ENCODE measurements around the gene KIF3C. TPM values are rescaled to one million over a fixed set of nuclear protein-coding genes. Genes with fewer than 3 reads are reported as not detected.

Gene KIF3C
- total and polyA plus RNA-seq, 2 of the 8 experiments (the other 6 are each of a cell fraction or from before 2014, with no cell fraction given): 13.4 to 58.1 TPM

DNA sequence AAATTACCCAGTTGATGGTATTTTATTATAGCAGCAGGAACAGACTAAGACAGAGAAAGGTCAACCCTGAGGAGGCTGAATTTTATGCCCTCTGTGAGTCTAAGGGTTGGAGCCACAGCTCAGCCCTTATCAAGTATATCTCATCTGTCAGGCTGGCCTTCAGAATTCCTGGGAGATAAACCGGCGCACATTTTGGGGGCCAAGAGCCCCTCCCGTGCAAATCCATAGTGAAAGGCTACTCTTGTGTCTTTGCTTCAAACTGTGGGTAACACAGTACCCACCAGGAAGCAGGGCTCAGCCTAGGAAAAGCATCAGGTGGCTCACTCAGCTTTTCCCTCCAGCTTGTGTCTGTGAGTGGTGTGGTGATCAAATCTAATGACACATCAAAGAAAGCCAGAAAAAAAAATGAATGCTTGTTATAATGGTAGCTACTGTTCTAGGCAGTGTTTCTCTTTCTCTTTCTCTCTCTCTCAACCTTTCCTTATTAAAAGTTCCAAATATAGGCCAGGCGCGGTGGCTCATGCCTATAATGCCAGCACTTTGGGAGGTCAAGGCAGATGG, 79.0 kb downstream of the KIF3C start:
- H2AFZ ChIP-seq (ENCODE audit: low read length): no peak overlapping the region
- no peak overlapping the region for H4K91ac ChIP-seq (replicated peaks; ENCODE audit: insufficient read length, low read length)
- no peak overlapping the region for H3K4me3 ChIP-seq (ENCODE audit: extremely low read depth in 1 of 4, insufficient read depth in 2 of 4, low read depth in 3 of 4, low read length in 4 of 4)
- no peak overlapping the region for H2BK120ac ChIP-seq (replicated peaks; ENCODE audit: low read depth, low read length)
- no peak overlapping the region for H2BK20ac ChIP-seq (ENCODE audit: low read length)
- H3K18ac ChIP-seq (ENCODE audit: extremely low read depth, low read length): no peak overlapping the region
- H3K9ac ChIP-seq (replicated peaks in 1 of 4; ENCODE audit: extremely low read depth in 1 of 4, low read depth in 3 of 4, low read length in 3 of 4): no peak overlapping the region
- no peak overlapping the region for H2AK5ac ChIP-seq (ENCODE audit: low read depth, low read length)
- no peaks in the 10 kb centered on the region for H3K23me2 ChIP-seq (ENCODE audit: low read depth, low read length)
- H4K8ac ChIP-seq (ENCODE audit: extremely low read depth, insufficient read depth, low read length): no peak overlapping the region
- no peak overlapping the region for H3K4me2 ChIP-seq (ENCODE audit: insufficient read depth in 1 of 2, low read depth in 2 of 2, low read length in 2 of 2)
- ChIA-PET CTCF (ENCODE audit: partially characterized antibody) (interaction anchor here (0.6 to 1.2 kb wide), 4 partner anchors 25 to 240 kb away, joined by 3 read pairs; no protein-coding TSS in a partner anchor), POLR2A (ENCODE audit: partially characterized antibody) (no interaction called here)
- H3K4me1 ChIP-seq (replicated peaks in 1 of 4; ENCODE audit: control insufficient read depth in 3 of 4, insufficient read depth in 4 of 4, low read length in 3 of 4): no peaks in the 10 kb centered on the region
- no peak overlapping the region for H2BK15ac ChIP-seq (ENCODE audit: low read length)
- FAIRE-seq (no peak), DNase-seq (ENCODE audit: low read depth in 1 of 2, low spot score in 2 of 2) (no peak)
- no peak overlapping the region for H3K4ac ChIP-seq (replicated peaks; ENCODE audit: insufficient read length, low read depth, low read length)
- H3K23ac ChIP-seq (ENCODE audit: insufficient read length): no peak overlapping the region
- no peak overlapping the region for H3K27ac ChIP-seq (ENCODE audit: low read depth, low read length)
- no peak overlapping the region for H3K56ac ChIP-seq (replicated peaks; ENCODE audit: insufficient read length, low read depth, low read length)
- H3K36me3 ChIP-seq (ENCODE audit: control insufficient read depth in 2 of 4, insufficient read depth in 4 of 4, low read length in 3 of 4): no peaks in the 10 kb centered on the region
- 96% methylated on average over 5 of the region's 5 CpGs; no CpG with 5 or more reads in 1 of the 2 experiments for WGBS, 2 experiments (ENCODE audit: extremely low coverage in 1 of 2, insufficient coverage in 1 of 2, insufficient read length in 1 of 2, insufficient replicate concordance in 2 of 2, low coverage in 1 of 2, low lambda C conversion rate in 2 of 2, missing lambda C conversion rate in 1 of 2)
- no peak overlapping the region for H2BK12ac ChIP-seq (ENCODE audit: low read depth, low read length)
- TF ChIP-seq CTBP2 (IDR thresholded peaks at IDR 0.05; ENCODE audit: borderline replicate concordance, insufficient read depth, insufficient read length, low read length) (no peak), EP300 (IDR thresholded peaks at IDR 0.05; ENCODE audit: borderline replicate concordance in 1 of 2, low read depth in 2 of 2, low read length in 2 of 2) (no peak), TAF1 (IDR thresholded peaks at IDR 0.05; ENCODE audit: low read depth, low read length) (no peak), CBX5 (IDR thresholded peaks at IDR 0.05; ENCODE audit: low read depth, low read length) (no peak), TBP (IDR thresholded peaks at IDR 0.05; ENCODE audit: low read depth, low read length) (no peak), RFX5 (IDR thresholded peaks at IDR 0.05; ENCODE audit: borderline replicate concordance, low read depth, low read length) (no peak), KDM1A (IDR thresholded peaks at IDR 0.05; ENCODE audit: borderline replicate concordance, low read length) (no peak)
- TF ChIP-seq, protein P1, sequence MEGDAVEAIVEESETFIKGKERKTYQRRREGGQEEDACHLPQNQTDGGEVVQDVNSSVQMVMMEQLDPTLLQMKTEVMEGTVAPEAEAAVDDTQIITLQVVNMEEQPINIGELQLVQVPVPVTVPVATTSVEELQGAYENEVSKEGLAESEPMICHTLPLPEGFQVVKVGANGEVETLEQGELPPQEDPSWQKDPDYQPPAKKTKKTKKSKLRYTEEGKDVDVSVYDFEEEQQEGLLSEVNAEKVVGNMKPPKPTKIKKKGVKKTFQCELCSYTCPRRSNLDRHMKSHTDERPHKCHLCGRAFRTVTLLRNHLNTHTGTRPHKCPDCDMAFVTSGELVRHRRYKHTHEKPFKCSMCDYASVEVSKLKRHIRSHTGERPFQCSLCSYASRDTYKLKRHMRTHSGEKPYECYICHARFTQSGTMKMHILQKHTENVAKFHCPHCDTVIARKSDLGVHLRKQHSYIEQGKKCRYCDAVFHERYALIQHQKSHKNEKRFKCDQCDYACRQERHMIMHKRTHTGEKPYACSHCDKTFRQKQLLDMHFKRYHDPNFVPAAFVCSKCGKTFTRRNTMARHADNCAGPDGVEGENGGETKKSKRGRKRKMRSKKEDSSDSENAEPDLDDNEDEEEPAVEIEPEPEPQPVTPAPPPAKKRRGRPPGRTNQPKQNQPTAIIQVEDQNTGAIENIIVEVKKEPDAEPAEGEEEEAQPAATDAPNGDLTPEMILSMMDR (IDR thresholded peaks at IDR 0.05; ENCODE audit: control extremely low read depth in 1 of 3, insufficient read depth in 1 of 3, low read depth in 1 of 3, low read length in 3 of 3): no peak
- no peaks in the 10 kb centered on the region for H3K27me3 ChIP-seq (replicated peaks in 1 of 4; ENCODE audit: control insufficient read depth in 3 of 4, extremely low read depth in 1 of 4, insufficient read depth in 3 of 4, low read length in 3 of 4)
- H3K79me1 ChIP-seq (ENCODE audit: low read depth, low read length): no peaks in the 10 kb centered on the region
- H2BK5ac ChIP-seq (ENCODE audit: low read depth, low read length): no peak overlapping the region
- H4K20me1 ChIP-seq (replicated peaks in 1 of 2; ENCODE audit: control insufficient read depth in 1 of 2, insufficient read depth in 2 of 2, low read length in 2 of 2): no peaks in the 10 kb centered on the region
- no peaks in the 10 kb centered on the region for H3K79me2 ChIP-seq (ENCODE audit: control insufficient read depth in 1 of 2, insufficient read depth in 2 of 2, low read length in 2 of 2)
- H3K9me3 ChIP-seq (ENCODE audit: insufficient read depth in 2 of 2, low read depth in 1 of 2, low read length in 1 of 2): no peaks in the 10 kb centered on the region
- H3K14ac ChIP-seq (ENCODE audit: insufficient read length): no peak overlapping the region
- no peak overlapping the region for H4K5ac ChIP-seq (ENCODE audit: insufficient read length, low read depth, low read length)

Data from H1 (cell line).